ENCODE data around the gene P2RX1. TPM values are rescaled to one million over a fixed set of nuclear protein-coding genes. Genes with fewer than 3 reads are reported as not detected.

P2RX1 gene
- total and polyA plus RNA-seq, 4 experiments from 2014 or later, result not detected

DNA sequence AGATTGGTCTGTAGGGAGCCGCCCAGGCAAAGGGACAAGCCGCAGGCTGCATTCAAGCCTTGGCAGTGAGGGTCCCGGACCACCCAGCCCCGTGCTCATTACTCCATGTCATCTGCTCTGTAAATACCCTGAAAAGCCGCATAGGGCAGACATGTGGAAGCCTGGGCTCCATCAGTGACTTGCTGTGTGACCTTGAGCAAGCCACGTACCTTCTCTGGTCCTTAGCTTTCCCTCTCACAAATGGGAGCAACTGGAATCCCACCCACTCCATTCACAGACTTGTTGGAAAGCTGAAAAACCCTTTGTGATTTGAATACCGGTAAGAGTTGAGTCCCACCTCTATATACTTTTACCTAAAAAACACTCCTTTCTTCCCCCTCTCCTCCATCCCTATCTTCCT, 35.3 kb downstream of the P2RX1 start:
- Mint-ChIP-seq H3K27ac (no peak overlapping the region), H3K27me3 (no peaks in the 10 kb centered on the region), H3K4me1 (peaks cover 0 to 7% (median under 1%) of the 10 kb centered on the region in 4 donors), H3K36me3 (peaks cover 6 to 11% of the 10 kb centered on the region in 2 donors), H3K4me3 (no peak overlapping the region), H3K9me3 (no peaks in the 10 kb centered on the region)
- no peak overlapping the region for H3K4me3 ChIP-seq (ENCODE audit: low read length in 2 of 2)
- intact Hi-C loops (cut with micrococcal nuclease), result no loop called here
- no peaks in the 10 kb centered on the region for H3K27me3 ChIP-seq (ENCODE audit: insufficient read depth, low read length)
- H3K9me3 ChIP-seq (ENCODE audit: control insufficient read depth in 1 of 2, low read length in 2 of 2), result no peaks in the 10 kb centered on the region
- no peaks in the 10 kb centered on the region for H3K36me3 ChIP-seq (ENCODE audit: insufficient read depth, low read length)
- H3K27ac ChIP-seq (ENCODE audit: low read depth, low read length), result no peak overlapping the region
- ChIA-PET POLR2A (ENCODE audit: partially characterized antibody) (no interaction called here), CTCF (ENCODE audit: partially characterized antibody) (no interaction called here)
- H3K4me1 ChIP-seq (ENCODE audit: insufficient read depth, low read length), result no peaks in the 10 kb centered on the region
- DNase-seq, result no peak

DNA sequence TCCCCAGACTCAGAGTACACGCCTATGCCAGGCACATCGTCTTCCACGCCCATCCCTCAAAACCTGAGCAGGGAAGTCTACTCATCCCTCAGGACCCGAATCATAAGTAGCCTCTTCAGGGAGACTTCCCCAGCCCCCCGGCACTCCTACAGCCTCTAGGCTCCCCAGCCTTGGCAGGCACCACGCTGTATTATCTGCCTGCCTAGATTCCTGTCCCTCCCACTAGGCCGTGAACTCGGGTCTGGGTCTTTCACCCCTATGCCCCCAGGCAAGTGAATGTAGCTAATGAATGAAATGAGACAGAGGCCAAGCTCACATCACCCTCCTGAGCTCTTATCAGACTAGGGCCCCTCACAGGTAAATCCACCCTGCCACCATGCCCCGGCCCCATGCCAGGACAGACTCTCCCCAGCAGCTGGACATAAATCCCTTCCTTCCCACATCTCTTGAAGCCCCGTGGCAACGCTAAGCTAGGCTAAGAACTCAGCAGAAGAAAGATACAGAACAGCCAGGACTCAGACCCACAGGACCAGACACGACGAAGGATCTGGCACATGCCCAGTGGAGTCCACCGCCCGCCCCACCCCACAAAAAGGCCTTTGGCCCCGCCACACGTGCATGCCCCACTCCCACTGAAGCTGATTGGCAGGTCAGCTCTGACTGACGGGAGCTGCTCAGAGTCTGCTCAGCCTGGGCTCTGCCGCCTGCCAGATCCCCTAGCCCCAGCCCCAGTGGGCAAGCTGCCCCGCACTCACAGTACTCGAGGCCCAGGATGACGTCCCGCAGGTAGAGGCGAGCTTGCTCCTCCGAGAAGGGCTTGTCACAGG, 36.5 kb downstream of the P2RX1 start:
- Histone ChIP-seq H3K9me3 (ENCODE audit: control insufficient read depth in 1 of 2, low read length in 2 of 2) (no peaks in the 10 kb centered on the region), H3K4me3 (ENCODE audit: low read length in 2 of 2) (no peak overlapping the region), H3K27me3 (ENCODE audit: insufficient read depth, low read length) (no peaks in the 10 kb centered on the region), H3K27ac (ENCODE audit: low read depth, low read length) (no peak overlapping the region), H3K4me1 (ENCODE audit: insufficient read depth, low read length) (no peaks in the 10 kb centered on the region), H3K36me3 (ENCODE audit: insufficient read depth, low read length) (no peaks in the 10 kb centered on the region)
- POLR2A ChIA-PET (ENCODE audit: partially characterized antibody), result no interaction called here
- peaks cover 13 to 16% of the 10 kb centered on the region in 2 donors for H3K36me3 Mint-ChIP-seq
- intact Hi-C loops (cut with micrococcal nuclease), result no loop called here
- CTCF ChIA-PET (ENCODE audit: partially characterized antibody), result interaction anchor here (0.7 to 1.1 kb wide), 2 partner anchors 34 to 85 kb away, joined by 3 to 6 read pairs; no protein-coding TSS in a partner anchor
- H3K27ac Mint-ChIP-seq, result peak overlapping the region in 1 of 7 donors; percentile 60
- no peaks in the 10 kb centered on the region for H3K9me3 Mint-ChIP-seq
- H3K4me3 Mint-ChIP-seq, result no peak overlapping the region
- H3K27me3 Mint-ChIP-seq, result no peaks in the 10 kb centered on the region
- H3K4me1 Mint-ChIP-seq, result peaks cover 0 to 1% (median 0%) of the 10 kb centered on the region in 4 donors
- no peak for DNase-seq

DNA sequence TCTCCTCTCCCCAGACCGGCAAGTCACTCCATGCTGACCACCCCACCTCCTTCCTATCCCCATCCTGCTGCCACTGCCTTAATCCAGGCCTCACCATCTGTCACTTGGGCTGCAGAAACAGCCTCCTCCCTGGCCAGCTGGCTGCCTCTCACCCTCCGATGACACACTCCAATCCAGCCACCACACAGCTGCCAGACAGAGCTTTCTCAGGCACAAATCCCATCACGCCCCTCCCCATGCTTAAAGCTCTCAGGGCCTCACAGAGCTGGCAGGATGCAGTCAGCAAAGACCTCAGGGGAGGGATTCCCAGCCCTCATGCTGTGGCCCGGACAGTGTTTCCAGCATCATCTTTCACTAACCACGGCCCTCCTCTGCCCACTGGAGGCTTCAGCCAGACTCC, 37.1 kb downstream of the P2RX1 start:
- DNase-seq, result no peak
- Mint-ChIP-seq H3K27me3 (no peaks in the 10 kb centered on the region), H3K27ac (no peak overlapping the region), H3K4me3 (no peak overlapping the region), H3K9me3 (no peaks in the 10 kb centered on the region), H3K36me3 (peaks cover 13 to 15% of the 10 kb centered on the region in 2 donors), H3K4me1 (no peaks in the 10 kb centered on the region)
- H3K4me3 ChIP-seq (ENCODE audit: low read length in 2 of 2), result no peak overlapping the region
- no peaks in the 10 kb centered on the region for H3K36me3 ChIP-seq (ENCODE audit: insufficient read depth, low read length)
- ChIA-PET CTCF (ENCODE audit: partially characterized antibody) (interaction anchor here (0.8 to 1.1 kb wide), 3 partner anchors 15 to 35 kb away, joined by 3 to 6 read pairs (median 3); no protein-coding TSS in a partner anchor), POLR2A (ENCODE audit: partially characterized antibody) (no interaction called here)
- H3K27me3 ChIP-seq (ENCODE audit: insufficient read depth, low read length), result no peaks in the 10 kb centered on the region
- intact Hi-C loops (cut with micrococcal nuclease), result no loop called here
- H3K9me3 ChIP-seq (ENCODE audit: control insufficient read depth in 1 of 2, low read length in 2 of 2), result no peaks in the 10 kb centered on the region
- no peaks in the 10 kb centered on the region for H3K4me1 ChIP-seq (ENCODE audit: insufficient read depth, low read length)
- no peak overlapping the region for H3K27ac ChIP-seq (ENCODE audit: low read depth, low read length)

DNA sequence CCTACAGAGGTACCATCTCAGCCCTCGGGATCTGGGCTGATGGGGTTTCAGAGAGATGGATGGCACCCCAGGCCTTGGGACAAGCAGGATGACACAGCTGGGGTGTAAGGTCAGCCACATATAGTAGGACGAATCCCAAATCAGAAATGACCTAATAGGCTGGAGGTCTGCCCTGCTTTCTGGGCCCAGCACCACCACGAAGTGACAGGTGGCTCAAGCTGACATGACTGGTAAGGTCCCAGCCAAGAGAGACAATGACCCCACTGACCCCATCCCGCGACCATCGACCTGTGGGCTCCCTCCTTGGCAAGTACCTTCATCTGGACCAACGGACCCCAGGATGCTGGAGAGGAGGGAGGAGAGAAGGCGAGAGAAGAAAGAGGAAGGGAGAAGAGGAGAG, 39.0 kb downstream of the P2RX1 start:
- no peak overlapping the region for H3K27ac Mint-ChIP-seq
- DNase-seq, result no peak
- H3K4me1 ChIP-seq (ENCODE audit: insufficient read depth, low read length), result no peaks in the 10 kb centered on the region
- ChIA-PET CTCF (ENCODE audit: partially characterized antibody) (no interaction called here), POLR2A (ENCODE audit: partially characterized antibody) (no interaction called here)
- H3K36me3 Mint-ChIP-seq, result peaks cover 17 to 20% of the 10 kb centered on the region in 2 donors
- no peaks in the 10 kb centered on the region for H3K27me3 ChIP-seq (ENCODE audit: insufficient read depth, low read length)
- no peak overlapping the region for H3K4me3 Mint-ChIP-seq
- no peaks in the 10 kb centered on the region for H3K27me3 Mint-ChIP-seq
- H3K9me3 ChIP-seq (ENCODE audit: control insufficient read depth in 1 of 2, low read length in 2 of 2), result no peaks in the 10 kb centered on the region
- H3K27ac ChIP-seq (ENCODE audit: low read depth, low read length), result no peak overlapping the region
- intact Hi-C loops (cut with micrococcal nuclease), result no loop called here
- no peaks in the 10 kb centered on the region for H3K4me1 Mint-ChIP-seq
- H3K4me3 ChIP-seq (ENCODE audit: low read length in 2 of 2), result no peak overlapping the region
- H3K9me3 Mint-ChIP-seq, result no peaks in the 10 kb centered on the region
- H3K36me3 ChIP-seq (ENCODE audit: insufficient read depth, low read length), result no peaks in the 10 kb centered on the region

- Histone ChIP-seq H3K36me3 (ENCODE audit: insufficient read depth, low read length) (no peaks in the 10 kb centered on the region), H3K4me3 (ENCODE audit: low read length in 2 of 2) (no peak overlapping the region), H3K27ac (ENCODE audit: low read depth, low read length) (no peak overlapping the region), H3K4me1 (ENCODE audit: insufficient read depth, low read length) (no peaks in the 10 kb centered on the region), H3K27me3 (ENCODE audit: insufficient read depth, low read length) (no peaks in the 10 kb centered on the region), H3K9me3 (ENCODE audit: control insufficient read depth in 1 of 2, low read length in 2 of 2) (no peaks in the 10 kb centered on the region)
- intact Hi-C loops (cut with micrococcal nuclease), result no loop called here
- ChIA-PET POLR2A (ENCODE audit: partially characterized antibody) (no interaction called here), CTCF (ENCODE audit: partially characterized antibody) (interaction anchor here (1.2 kb wide), 1 partner anchor 37 kb away, joined by 3 read pairs; no protein-coding TSS in a partner anchor)
- no peak for DNase-seq
- no peaks in the 10 kb centered on the region for H3K27me3 Mint-ChIP-seq
- no peaks in the 10 kb centered on the region for H3K9me3 Mint-ChIP-seq
- H3K4me1 Mint-ChIP-seq, result no peaks in the 10 kb centered on the region
- H3K27ac Mint-ChIP-seq, result peak overlapping the region in 1 of 7 donors; percentile 46
- no peak overlapping the region for H3K4me3 Mint-ChIP-seq
- H3K36me3 Mint-ChIP-seq, result peaks cover 17 to 21% of the 10 kb centered on the region in 2 donors
Observed at GRCh38 chr17:3875317-3875716, 40.9 kb downstream of the P2RX1 start.

GRCh38 chr17:3873862-3874261, 42.4 kb downstream of the P2RX1 start:
- Mint-ChIP-seq H3K4me1 (no peaks in the 10 kb centered on the region), H3K9me3 (no peaks in the 10 kb centered on the region), H3K27ac (peak overlapping the region in 1 of 7 donors; percentile 10), H3K36me3 (peaks cover 17 to 20% of the 10 kb centered on the region in 2 donors), H3K4me3 (no peak overlapping the region), H3K27me3 (no peaks in the 10 kb centered on the region)
- no peak overlapping the region for H3K4me3 ChIP-seq (ENCODE audit: low read length in 2 of 2)
- intact Hi-C loops (cut with micrococcal nuclease), result no loop called here
- no peaks in the 10 kb centered on the region for H3K36me3 ChIP-seq (ENCODE audit: insufficient read depth, low read length)
- DNase-seq, result no peak
- no peaks in the 10 kb centered on the region for H3K4me1 ChIP-seq (ENCODE audit: insufficient read depth, low read length)
- ChIA-PET POLR2A (ENCODE audit: partially characterized antibody) (no interaction called here), CTCF (ENCODE audit: partially characterized antibody) (no interaction called here)
- no peaks in the 10 kb centered on the region for H3K9me3 ChIP-seq (ENCODE audit: control insufficient read depth in 1 of 2, low read length in 2 of 2)
- no peaks in the 10 kb centered on the region for H3K27me3 ChIP-seq (ENCODE audit: insufficient read depth, low read length)
- H3K27ac ChIP-seq (ENCODE audit: low read depth, low read length), result no peak overlapping the region

DNA sequence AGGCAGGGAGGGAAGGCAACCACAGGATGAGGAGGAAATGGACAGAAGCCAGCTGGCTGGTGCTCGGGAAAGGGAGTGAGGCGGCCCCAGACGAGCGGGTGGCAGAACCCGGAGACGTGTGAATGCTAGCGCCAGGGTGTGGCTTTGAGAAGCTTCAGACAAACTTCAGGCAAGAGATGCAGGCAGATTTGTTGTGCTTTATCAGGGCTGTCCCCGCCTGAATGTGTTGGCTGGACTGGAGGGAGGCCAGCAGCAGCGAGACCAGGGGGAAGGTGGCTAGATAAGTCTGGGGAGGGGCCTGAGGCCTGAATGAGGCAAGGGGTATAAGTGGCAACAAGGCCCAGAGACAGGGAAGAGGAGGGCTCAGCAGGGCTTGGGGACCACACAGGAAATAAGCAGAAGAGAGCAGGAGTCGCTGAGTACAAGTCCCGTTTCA, 45.4 kb downstream of the P2RX1 start:
- no peaks in the 10 kb centered on the region for H3K4me1 Mint-ChIP-seq
- peak overlapping the region in 4 of 7 donors; percentile 22 to 87 (median 63) for H3K27ac Mint-ChIP-seq
- ChIA-PET POLR2A (ENCODE audit: partially characterized antibody) (no interaction called here), CTCF (ENCODE audit: partially characterized antibody) (no interaction called here)
- Histone ChIP-seq H3K4me3 (ENCODE audit: low read length in 2 of 2) (no peak overlapping the region), H3K27me3 (ENCODE audit: insufficient read depth, low read length) (no peaks in the 10 kb centered on the region), H3K27ac (ENCODE audit: low read depth, low read length) (no peak overlapping the region), H3K36me3 (ENCODE audit: insufficient read depth, low read length) (no peaks in the 10 kb centered on the region), H3K9me3 (ENCODE audit: control insufficient read depth in 1 of 2, low read length in 2 of 2) (no peaks in the 10 kb centered on the region), H3K4me1 (ENCODE audit: insufficient read depth, low read length) (no peaks in the 10 kb centered on the region)
- no peak for DNase-seq
- H3K9me3 Mint-ChIP-seq, result no peaks in the 10 kb centered on the region
- no peaks in the 10 kb centered on the region for H3K27me3 Mint-ChIP-seq
- intact Hi-C loops (cut with micrococcal nuclease), result no loop called here
- H3K36me3 Mint-ChIP-seq, result peaks cover 10 to 16% of the 10 kb centered on the region in 2 donors
- peak overlapping the region in 2 of 8 donors; percentile 20 to 39 for H3K4me3 Mint-ChIP-seq

All from CD4-positive, alpha-beta memory T cell (primary cell).